GM19240 (cell line): ENCODE results near the gene TM2D3.

Source experiments
- DNase-seq: peaks from one replicate; pipeline ENCODE4 v3.0.0; 2011; ENCODE audit warnings: low spot score; ENCODE audit not compliant: insufficient read length

Gene TM2D3, protein sequence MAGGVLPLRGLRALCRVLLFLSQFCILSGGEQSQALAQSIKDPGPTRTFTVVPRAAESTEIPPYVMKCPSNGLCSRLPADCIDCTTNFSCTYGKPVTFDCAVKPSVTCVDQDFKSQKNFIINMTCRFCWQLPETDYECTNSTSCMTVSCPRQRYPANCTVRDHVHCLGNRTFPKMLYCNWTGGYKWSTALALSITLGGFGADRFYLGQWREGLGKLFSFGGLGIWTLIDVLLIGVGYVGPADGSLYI

DNA sequence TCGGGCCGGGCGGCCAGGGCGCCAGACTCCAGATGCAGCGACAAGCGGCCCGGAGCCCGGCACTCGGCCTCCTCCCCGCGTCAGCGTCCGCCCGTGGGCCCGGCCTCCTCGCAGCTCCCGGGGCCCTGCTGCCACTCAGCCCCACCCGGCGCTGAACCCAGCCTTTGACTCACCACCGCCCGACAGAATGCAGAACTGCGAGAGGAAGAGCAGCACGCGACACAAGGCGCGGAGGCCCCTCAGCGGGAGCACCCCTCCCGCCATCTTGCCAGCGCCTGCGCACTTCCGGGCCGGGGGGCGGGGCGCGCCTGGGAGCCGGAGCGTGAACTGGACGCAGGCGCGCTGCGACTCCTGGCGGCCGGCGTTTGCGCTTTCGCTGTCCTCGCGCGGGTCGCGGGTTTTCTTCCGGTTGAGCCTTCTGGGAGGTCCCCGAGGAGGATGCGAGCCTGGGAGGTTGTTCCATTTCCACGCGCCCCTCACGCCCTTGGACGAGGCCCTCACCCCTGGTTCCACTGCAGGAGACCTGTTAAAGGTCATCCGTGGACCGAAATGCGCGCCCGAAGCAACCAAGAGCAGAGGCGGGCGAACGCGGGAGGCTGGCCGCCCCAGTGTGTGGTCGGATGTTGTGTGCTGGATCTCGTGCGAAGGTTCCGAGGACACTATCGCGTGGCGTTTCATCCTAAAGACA lies at the start of gene TM2D3:
TSS of gene TM2D3 (minus strand) at position 284 of the 688 bp plus-strand sequence. CDS start at position 264, 20 bp downstream.
- peak; percentile 76 for DNase-seq

DNA sequence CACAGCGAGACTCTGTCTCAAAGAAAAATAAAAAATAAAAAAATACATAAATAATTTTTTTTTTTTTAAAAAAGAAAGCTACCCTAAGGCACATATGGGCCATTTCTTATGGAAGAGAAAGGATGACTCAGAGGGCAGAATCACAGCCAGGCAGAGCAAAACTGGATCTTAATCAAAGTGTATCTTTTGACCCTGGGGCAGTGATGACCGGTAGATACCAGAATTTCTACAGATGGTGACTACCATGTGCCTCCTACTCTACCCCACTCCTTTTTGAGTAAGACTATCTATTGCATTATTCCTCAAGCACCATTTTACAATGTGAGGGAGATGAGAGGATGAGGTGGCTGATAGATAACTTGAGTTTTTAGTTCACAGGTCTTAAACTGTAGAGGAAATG lies 46.1 kb upstream of the TM2D3 start:
- no peak for DNase-seq

GRCh38 chr15:101697488-101697887 lies 45.3 kb upstream of the TM2D3 start:
- no peak for DNase-seq

DNA sequence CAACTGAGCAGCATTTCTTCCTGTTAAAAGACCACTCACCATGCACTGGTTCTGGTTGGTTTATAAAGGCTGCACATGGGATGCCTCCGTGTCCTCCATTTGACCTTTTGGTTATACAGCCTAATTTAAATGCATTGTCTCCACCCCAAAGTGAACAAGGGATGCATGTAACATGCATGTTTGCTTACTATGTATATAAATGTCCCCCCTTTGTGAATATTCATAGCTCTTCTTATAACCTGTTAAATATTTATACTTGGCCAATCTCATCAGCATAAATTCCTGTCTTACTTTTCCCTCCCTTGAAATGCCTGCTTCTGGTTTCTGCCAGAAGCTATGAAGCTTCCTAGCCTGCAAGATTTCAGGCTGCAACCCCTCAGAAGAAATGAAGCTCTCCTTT lies 44.6 kb upstream of the TM2D3 start:
- no peak for DNase-seq

GRCh38 chr15:101694261-101694660 lies 42.1 kb upstream of the TM2D3 start:
- no peak for DNase-seq

GRCh38 chr15:101692801-101693598 lies 40.8 kb upstream of the TM2D3 start:
- DNase-seq, result no peak

- no peak for DNase-seq
These were observed 37.7 kb upstream of the TM2D3 start for GRCh38 chr15:101689901-101690300.

GRCh38 chr15:101686718-101687117 lies 34.5 kb upstream of the TM2D3 start:
- no peak for DNase-seq

GRCh38 chr15:101684877-101685276 lies 32.7 kb upstream of the TM2D3 start:
- no peak for DNase-seq

GRCh38 chr15:101684384-101684783 lies 32.2 kb upstream of the TM2D3 start:
- DNase-seq, result no peak

DNA sequence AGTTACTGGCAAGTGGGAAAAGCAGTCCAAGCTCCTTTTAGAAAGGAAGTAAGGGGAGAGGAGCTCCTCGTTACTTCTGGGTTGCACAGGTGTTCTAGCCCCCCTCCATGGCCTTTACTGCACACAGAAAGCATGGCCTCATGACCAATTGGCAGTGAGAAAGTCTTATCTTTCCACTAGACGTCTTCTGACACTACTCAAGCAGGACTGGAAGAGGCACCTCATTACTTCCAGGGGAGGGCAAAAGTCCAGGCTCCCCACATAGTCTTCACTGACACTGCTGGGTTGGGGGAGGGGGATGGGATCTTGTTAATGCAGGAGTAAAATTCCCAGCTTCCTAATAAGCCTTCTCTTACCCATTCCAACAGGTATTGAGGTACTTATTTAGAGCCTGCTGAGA lies 27.6 kb upstream of the TM2D3 start:
- DNase-seq, result no peak

DNA sequence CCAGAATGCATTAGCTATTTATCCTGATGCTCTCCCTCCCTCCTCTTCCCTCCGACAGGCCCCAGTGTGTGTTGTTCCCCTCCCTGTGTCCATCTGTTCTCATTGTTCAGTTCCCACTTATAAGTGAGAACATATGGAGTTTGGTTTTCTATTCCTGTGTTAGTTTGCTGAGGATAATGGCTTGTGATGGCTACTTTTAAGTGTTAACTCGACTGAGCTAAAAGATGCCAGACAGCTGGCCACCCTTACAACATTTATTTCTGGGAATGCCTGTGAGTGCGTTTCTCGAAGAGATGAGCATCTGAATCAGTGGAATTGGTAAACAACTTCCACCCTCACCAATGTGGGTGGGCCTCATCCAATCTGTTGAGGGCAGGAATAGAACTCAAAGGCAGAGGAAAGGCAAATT lies 24.7 kb upstream of the TM2D3 start:
- DNase-seq, result no peak

- no peak for DNase-seq
These were observed 23.8 kb upstream of the TM2D3 start for GRCh38 chr15:101675796-101676582.

DNA sequence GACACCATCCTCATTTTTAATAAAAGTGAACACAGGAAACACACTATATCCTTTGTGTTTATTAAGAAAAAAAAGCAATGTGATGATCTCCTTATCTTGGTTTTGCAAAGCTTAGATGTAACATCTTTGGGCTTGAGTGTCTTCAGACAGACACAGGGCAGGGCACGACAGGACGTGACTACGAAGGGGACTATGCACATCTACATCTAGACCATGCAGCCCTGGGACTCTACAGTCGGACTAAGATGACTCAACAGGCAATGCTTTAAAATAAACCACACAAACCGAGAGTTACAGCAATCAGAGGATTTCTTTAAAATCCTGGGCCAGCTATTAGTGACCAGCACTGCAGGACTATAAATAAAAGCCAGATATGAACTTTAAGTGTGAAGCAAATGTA lies 22.8 kb upstream of the TM2D3 start:
- no peak for DNase-seq

- DNase-seq, result no peak
These were observed 20.1 kb upstream of the TM2D3 start for GRCh38 chr15:101672298-101672697.

GRCh38 chr15:101669744-101670143 lies 17.6 kb upstream of the TM2D3 start:
- DNase-seq, result no peak

DNA sequence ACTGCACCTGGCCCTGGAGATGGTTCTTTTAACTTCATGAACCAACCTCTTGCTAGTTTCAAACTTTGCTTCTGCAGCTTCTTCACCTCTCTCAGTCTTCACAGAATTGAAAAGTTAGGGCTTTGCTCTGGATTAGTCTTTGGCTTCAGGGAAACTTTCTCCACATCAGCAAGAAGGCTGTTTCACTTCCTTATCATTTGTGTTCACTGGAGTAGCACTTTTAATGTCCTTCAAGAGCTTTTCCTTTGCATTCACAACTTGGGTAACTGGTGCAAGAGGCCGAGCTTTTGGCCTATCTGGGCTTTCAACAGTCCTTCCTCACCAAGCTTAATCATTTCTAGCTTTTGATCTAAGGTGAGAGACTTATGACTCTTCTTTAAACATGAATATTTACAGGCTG lies 15.7 kb upstream of the TM2D3 start:
- DNase-seq, result no peak

DNA sequence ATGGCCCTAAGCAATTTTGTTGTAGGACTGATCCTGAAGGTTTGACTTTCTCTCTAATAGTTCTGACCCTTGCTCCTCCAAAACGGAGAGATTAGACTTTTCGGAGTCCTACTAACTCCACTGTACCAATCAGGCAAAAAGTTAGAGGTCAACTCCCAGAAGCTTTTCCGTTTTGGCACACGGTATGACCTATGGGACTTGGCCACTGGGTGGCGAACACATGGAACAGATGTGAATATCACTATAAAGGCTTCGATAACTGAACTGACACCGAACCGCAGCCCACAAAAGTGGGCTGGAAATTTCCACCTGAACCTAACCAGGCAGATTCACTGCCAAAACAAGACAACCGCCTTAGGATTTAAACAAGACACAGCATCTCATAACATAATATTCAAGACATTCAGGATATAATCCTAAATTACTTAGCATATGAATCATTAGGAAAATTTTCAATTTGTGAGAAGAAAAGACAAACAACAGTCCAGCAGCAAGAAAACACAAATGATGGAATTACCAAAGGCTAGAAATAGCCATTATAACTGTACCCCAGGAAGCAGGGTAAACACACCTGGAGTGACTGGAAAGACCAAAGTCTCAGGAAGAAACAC lies 12.2 kb upstream of the TM2D3 start:
- DNase-seq, result no peak

DNA sequence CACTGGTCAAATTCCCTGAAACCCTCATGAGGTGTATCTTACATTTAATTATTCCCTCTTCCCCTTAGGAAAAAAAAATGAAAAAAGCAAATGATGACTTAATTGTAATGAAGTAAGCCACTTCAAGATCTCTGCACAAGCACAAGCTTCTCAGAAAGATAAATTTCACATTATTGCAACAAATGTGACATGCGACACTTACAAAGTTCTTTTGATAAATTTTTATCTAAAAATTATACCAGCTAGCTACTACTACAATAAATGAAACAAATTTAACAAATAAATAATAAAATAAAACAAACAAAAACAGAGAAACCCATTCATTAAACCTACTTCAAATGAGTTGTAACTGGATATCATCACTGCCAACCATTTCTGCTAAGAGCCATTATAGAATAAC lies 10.0 kb upstream of the TM2D3 start:
- no peak for DNase-seq

DNA sequence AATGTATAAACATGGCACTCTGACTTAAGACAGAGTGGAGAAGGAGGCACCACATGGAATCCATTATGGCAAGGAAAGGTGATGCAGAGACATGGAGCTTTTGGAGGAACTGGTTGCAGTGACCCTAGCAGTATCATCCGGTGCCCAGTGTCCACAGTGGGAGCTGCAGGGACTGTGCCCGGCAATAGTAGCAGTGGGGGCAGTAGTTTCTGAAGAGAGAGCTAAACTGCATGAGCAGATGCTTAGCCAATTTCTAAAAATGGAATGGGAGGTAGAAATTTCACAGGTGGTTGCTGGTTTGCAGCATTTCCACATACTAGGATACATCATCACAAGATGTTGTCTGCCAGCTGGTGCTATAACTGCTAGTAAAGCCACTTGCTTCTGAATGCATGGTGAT lies 7.8 kb upstream of the TM2D3 start:
- no peak for DNase-seq
